DOHH2 (cell line): ENCODE results near the gene NEDD4L.

Source experiments
- H3F3A ChIP-seq: fragments of 200-600 bp; sonication (generic), shearing (Covaris generic); 2 replicates; pipeline ENCODE4 v1.6.0; 2016; ENCODE audit warnings: antibody characterized with exemption, mild to moderate bottlenecking; ENCODE audit not compliant: control insufficient read depth, insufficient read depth
- H3K27ac ChIP-seq: fragments of 200-600 bp; sonication (generic); 2 replicates; pipeline ENCODE4 v1.5.1; 2014; ENCODE audit warnings: low read depth, mild to moderate bottlenecking, low read length, moderate library complexity
- H3K27me3 ChIP-seq: fragments of 200-600 bp; sonication (generic); 2 replicates; pipeline ENCODE4 v1.6.1; 2014; ENCODE audit warnings: mild to moderate bottlenecking, low read length, mixed read lengths; ENCODE audit not compliant: control insufficient read depth
- H3K36me3 ChIP-seq: fragments of 200-600 bp; sonication (generic); 2 replicates; pipeline ENCODE4 v1.6.1; 2014; ENCODE audit warnings: mild to moderate bottlenecking, low read length, moderate library complexity, mixed read lengths; ENCODE audit not compliant: control insufficient read depth
- H3K4me1 ChIP-seq: fragments of 200-600 bp; sonication (generic); 2 replicates; pipeline ENCODE4 v1.6.1; 2014; ENCODE audit warnings: mild to moderate bottlenecking, low read length, mixed read lengths; ENCODE audit not compliant: control insufficient read depth
- H3K4me2 ChIP-seq: fragments of 200-600 bp; sonication (generic); 2 replicates; pipeline ENCODE4 v1.6.0; 2014; ENCODE audit warnings: mild to moderate bottlenecking, low read length, moderate library complexity
- H3K4me3 ChIP-seq: fragments of 200-600 bp; sonication (generic); 2 replicates; pipeline ENCODE4 v1.5.1; 2014; ENCODE audit warnings: mild to moderate bottlenecking, low read length, mixed read lengths
- H3K79me2 ChIP-seq: fragments of 200-600 bp; sonication (generic); 2 replicates; pipeline ENCODE4 v1.6.1; 2014; ENCODE audit warnings: mild to moderate bottlenecking, low read length, mixed read lengths; ENCODE audit not compliant: control insufficient read depth
- H3K9me2 ChIP-seq: fragments of 200-600 bp; sonication (generic); replicated peaks from 2 replicates; pipeline ENCODE4 v1.6.1; 2014; ENCODE audit warnings: mild to moderate bottlenecking, low read length, mixed read lengths; ENCODE audit not compliant: control insufficient read depth
- H3K9me3 ChIP-seq: fragments of 200-600 bp; sonication (generic); 2 replicates; pipeline ENCODE4 v1.6.1; 2014; ENCODE audit warnings: antibody characterized with exemption, low read length, mixed read lengths; ENCODE audit not compliant: control insufficient read depth, insufficient read depth
- H4K20me1 ChIP-seq: fragments of 200-600 bp; sonication (generic); 2 replicates; pipeline ENCODE4 v1.6.0; 2014; ENCODE audit warnings: low read depth, mild to moderate bottlenecking, antibody characterized with exemption, low read length, moderate library complexity; ENCODE audit not compliant: control insufficient read depth, insufficient read depth
- EZH2phosphoT487 ChIP-seq: fragments of 200-600 bp; sonication (generic); IDR thresholded peaks from 2 replicates; pipeline ENCODE4 v1.6.1; 2017; ENCODE audit warnings: borderline replicate concordance, mild to moderate bottlenecking, antibody characterized with exemption, low read length, moderate library complexity, mixed read lengths
- TF ChIP-seq, protein P1 (sequence below): fragments of 200-600 bp; sonication (generic); IDR thresholded peaks from one replicate; pipeline ENCODE4 v1.5.1; 2014; ENCODE audit warnings: antibody characterized with exemption, mild to moderate bottlenecking, low read depth, low read length; ENCODE audit not compliant: poor library complexity, severe bottlenecking

NEDD4L gene

DNA sequence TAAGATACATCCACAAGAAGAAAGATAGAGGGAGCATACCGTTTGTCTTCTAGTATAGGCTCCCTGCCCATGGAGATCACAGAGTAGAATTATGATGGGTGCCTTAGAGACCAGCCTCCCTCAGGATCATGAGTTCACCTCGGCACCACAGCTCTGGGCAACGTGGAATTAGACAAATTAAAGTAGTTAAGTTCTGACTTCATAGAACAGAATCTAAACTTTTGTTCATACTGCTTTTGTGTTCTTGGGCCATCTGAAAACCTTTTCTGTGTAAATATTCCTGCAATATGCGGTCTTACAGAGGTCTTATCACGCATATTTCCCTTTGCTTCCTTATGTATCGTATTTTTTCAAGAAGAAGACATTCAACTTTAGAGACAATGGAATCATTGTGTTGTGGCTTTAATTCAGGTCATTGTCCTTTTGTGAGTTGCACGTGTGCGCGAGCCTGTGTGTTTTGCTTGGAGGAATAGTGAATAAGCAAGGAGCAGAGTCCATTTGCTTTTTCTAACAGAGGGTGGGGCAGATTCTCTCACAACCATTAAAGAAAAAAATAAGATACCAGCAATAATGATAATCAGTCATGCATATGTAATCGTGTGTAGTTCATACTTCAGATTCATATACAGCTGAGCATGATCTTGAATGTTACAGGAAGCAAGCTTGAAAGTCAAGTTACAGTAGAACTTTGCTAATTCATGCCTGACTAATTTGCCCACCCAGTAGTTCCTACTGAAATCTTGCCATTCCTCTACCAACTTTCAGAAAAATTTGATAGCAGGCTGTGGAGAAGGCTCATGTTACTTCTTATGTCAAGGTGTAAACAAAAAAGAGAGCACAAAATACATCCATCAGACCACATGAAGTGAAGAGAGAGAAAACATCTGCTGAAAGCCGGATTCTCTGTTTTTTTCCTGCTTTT is 243.6 kb downstream of the NEDD4L start:
- H3K27ac ChIP-seq, result peak overlapping the region; percentile 90

DNA sequence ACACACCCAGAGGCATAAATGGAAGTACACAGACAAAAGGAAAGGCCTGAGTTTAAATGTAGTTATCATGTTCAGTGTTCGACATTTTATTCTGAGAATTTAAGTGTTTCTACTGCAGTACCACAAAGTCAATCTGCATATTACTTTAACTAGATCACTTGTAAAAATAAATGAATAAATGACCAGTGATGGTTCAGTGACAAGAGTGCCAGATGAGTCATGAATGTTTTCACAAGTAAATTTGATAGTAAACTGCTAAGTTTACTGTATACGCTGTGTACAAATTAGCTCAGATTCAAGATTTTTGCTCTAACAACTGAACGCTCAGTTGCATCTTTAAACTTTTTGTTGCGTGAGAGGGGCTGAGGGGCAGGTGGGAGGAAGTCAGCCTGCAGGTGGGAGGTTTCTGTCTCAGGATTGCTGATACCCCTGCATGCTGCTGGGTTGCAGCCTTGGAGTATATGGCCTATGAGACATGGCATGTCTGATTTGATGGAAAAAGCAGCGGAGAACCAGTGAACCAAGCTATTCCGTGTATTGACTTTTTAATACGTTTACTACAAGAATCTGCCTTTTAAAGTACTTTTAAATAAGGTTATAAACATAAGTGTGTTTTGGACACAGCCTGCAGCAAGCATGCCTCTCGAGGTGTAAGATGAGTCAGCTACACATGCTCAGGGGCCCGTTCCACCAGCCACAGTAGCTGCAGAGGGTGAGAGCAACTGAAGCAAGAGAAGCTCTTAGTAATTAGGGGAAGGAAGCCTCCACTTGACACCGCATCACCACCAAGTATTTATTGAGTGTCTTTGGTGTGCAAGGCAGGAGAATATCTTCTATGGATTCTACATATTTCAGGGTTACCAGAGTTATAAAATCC is 245.1 kb downstream of the NEDD4L start:
- no peaks in the 10 kb centered on the region for H3K9me3 ChIP-seq
- no peak for TF ChIP-seq EZH2phosphoT487
- TF ChIP-seq, protein P1, sequence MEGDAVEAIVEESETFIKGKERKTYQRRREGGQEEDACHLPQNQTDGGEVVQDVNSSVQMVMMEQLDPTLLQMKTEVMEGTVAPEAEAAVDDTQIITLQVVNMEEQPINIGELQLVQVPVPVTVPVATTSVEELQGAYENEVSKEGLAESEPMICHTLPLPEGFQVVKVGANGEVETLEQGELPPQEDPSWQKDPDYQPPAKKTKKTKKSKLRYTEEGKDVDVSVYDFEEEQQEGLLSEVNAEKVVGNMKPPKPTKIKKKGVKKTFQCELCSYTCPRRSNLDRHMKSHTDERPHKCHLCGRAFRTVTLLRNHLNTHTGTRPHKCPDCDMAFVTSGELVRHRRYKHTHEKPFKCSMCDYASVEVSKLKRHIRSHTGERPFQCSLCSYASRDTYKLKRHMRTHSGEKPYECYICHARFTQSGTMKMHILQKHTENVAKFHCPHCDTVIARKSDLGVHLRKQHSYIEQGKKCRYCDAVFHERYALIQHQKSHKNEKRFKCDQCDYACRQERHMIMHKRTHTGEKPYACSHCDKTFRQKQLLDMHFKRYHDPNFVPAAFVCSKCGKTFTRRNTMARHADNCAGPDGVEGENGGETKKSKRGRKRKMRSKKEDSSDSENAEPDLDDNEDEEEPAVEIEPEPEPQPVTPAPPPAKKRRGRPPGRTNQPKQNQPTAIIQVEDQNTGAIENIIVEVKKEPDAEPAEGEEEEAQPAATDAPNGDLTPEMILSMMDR, result no peak
- H3F3A ChIP-seq, result peaks cover 29% of the 10 kb centered on the region
- peak overlapping the region; percentile 97 for H3K4me2 ChIP-seq
- peak overlapping the region; percentile 73 for H3K4me3 ChIP-seq
- H3K4me1 ChIP-seq, result peaks cover 73% of the 10 kb centered on the region
- H3K9me2 ChIP-seq, result no peaks in the 10 kb centered on the region
- no peaks in the 10 kb centered on the region for H4K20me1 ChIP-seq
- peaks cover 9% of the 10 kb centered on the region for H3K36me3 ChIP-seq
- H3K27ac ChIP-seq, result peak overlapping the region; percentile 90
- H3K79me2 ChIP-seq, result peaks cover 59% of the 10 kb centered on the region
- H3K27me3 ChIP-seq, result no peaks in the 10 kb centered on the region

More for the DNA sequence above, 243.6 kb downstream of the NEDD4L start:
- Histone ChIP-seq H3K4me2 (peak overlapping the region; percentile 97), H3K9me3 (no peaks in the 10 kb centered on the region), H3K9me2 (no peaks in the 10 kb centered on the region), H3K79me2 (peaks cover 61% of the 10 kb centered on the region), H3K27me3 (no peaks in the 10 kb centered on the region), H3F3A (peaks cover 29% of the 10 kb centered on the region), H3K4me1 (peaks cover 73% of the 10 kb centered on the region), H3K4me3 (peak overlapping the region; percentile 73), H4K20me1 (no peaks in the 10 kb centered on the region), H3K36me3 (peaks cover 9% of the 10 kb centered on the region)
- TF ChIP-seq, protein P1, result no peak
- no peak for TF ChIP-seq EZH2phosphoT487

DNA sequence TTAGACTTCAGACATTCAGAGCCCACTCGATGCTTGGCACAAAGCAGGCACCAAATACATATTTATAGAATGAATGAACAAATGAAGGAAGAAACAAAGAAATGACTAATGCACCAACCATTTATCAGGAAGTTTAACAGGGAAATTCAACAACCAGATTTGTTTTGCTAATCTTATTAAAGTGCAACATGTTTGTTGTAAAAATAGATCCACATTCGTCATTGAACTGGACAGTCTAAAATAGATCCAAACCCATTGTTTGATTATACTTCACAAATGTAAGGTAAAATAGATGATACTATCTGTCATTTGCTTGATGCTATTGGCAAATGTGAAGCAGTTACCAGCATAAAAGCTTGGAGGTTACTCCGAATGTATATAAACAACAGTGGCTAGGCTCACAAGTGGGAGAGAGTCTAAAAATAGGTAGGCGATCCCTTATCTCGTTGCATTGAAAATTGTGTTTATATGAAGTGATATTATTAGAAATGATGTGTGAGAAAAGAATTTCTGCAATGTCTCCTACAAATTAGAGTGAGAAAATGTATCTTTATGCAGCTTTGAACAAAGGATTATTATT is 246.2 kb downstream of the NEDD4L start:
- no peaks in the 10 kb centered on the region for H3K27me3 ChIP-seq
- no peaks in the 10 kb centered on the region for H4K20me1 ChIP-seq
- H3K4me2 ChIP-seq, result peak overlapping the region; percentile 97
- no peaks in the 10 kb centered on the region for H3K9me3 ChIP-seq
- peaks cover 9% of the 10 kb centered on the region for H3K36me3 ChIP-seq
- H3K79me2 ChIP-seq, result peaks cover 54% of the 10 kb centered on the region
- peaks cover 69% of the 10 kb centered on the region for H3K4me1 ChIP-seq
- no peaks in the 10 kb centered on the region for H3K9me2 ChIP-seq
- peak overlapping the region; percentile 90 for H3K27ac ChIP-seq
- H3F3A ChIP-seq, result peaks cover 29% of the 10 kb centered on the region
- TF ChIP-seq, protein P1, result no peak
- no peak for TF ChIP-seq EZH2phosphoT487
- peak overlapping the region; percentile 73 for H3K4me3 ChIP-seq
